A549 (cell line): ENCODE data around the gene CACNA1G.
A peak's percentile ranks its signal among the peaks of the same experiment; 100 is the strongest.

Experiments used
- ATOH8 ChIP-seq: fragments of 250-450 bp; sonication (Bioruptor Pico); IDR thresholded peaks from 2 replicates; pipeline ENCODE4 v1.5.0; 2020; ENCODE audit warnings: low read depth, mild to moderate bottlenecking, moderate library complexity
- BHLHE40 ChIP-seq: IDR thresholded peaks from 2 replicates; pipeline ENCODE4 v1.6.1; 2012; ENCODE audit warnings: low read depth, low read length, inconsistent platforms
- CTCF ChIP-seq: fragments of >200 bp; sonication (Bioruptor Twin); formaldehyde crosslinking; IDR thresholded peaks from 3 replicates; pipeline ENCODE4 v1.5.1; 2016
- MAFK ChIP-seq: fragments of 450-650 bp; IDR thresholded peaks from 2 replicates; pipeline ENCODE4 v1.6.1; 2014; ENCODE audit not compliant: partially characterized antibody
- POLR2A ChIP-seq: IDR thresholded peaks from 2 replicates; pipeline ENCODE4 v1.6.1; 2012; ENCODE audit warnings: mild to moderate bottlenecking, low read length
- RAD21 ChIP-seq, 2 experiments: fragments of >200 bp in 1 of 2; sonication (Bioruptor Twin) in 1 of 2; formaldehyde crosslinking in 1 of 2; IDR thresholded peaks in 1 of 2; conservative IDR thresholded peaks in 1 of 2; 2 replicates in 1 of 2; 3 replicates in 1 of 2; pipeline ENCODE4 v1.6.1; 2012 to 2018; ENCODE audit warnings: inconsistent platforms in 1 of 2
- REST ChIP-seq: fragments of 200-600 bp; sonication (generic); IDR thresholded peaks from 2 replicates; pipeline ENCODE4 v1.6.1; 2016; ENCODE audit warnings: antibody characterized with exemption, mild to moderate bottlenecking, moderate library complexity
- ZFP36 ChIP-seq: fragments of 450-650 bp; IDR thresholded peaks from 2 replicates; pipeline ENCODE4 v1.6.1; 2014; ENCODE audit warnings: borderline replicate concordance; ENCODE audit not compliant: partially characterized antibody

GRCh38 chr17:50547736-50548083, 12.8 kb upstream of the CACNA1G start:
- TF ChIP-seq RAD21 (conservative IDR thresholded peaks at IDR 0.05 in 1 of 2, IDR thresholded peaks at IDR 0.05 in 1 of 2) (no peak), CTCF (no peak), POLR2A (peak; percentile 22; the same call in 1 of the 2 replicates), ZFP36 (no peak), REST (no peak), MAFK (no peak), BHLHE40 (no peak), ATOH8 (CRISPR knock-in tag) (no peak)
